Right atrium auricular region (tissue), 2 donors: ENCODE data around the gene MPP7. TPM values are rescaled to one million over a fixed set of nuclear protein-coding genes. Genes with fewer than 3 reads are reported as not detected.

Experiments used
- DNase-seq: peaks from one replicate; pipeline ENCODE4 v3.0.0-alpha.2; 2019; ENCODE audit warnings: low spot score
- H3K27ac ChIP-seq, 2 donors: fragments of 200-600 bp; sonication (generic); 1 replicate in 1 of 2; 2 replicates in 1 of 2; pipeline ENCODE4 v1.5.1; 2016 to 2019
- H3K27me3 ChIP-seq, 2 donors: fragments of 200-600 bp; sonication (generic); one replicate each; pipeline versions ENCODE4 v1.5.1 to v1.6.0; 2017 to 2019
- H3K36me3 ChIP-seq: fragments of 200-600 bp; sonication (generic); one replicate; pipeline ENCODE4 v1.5.1; 2016
- H3K4me1 ChIP-seq, 2 donors: fragments of 200-600 bp; sonication (generic); one replicate each; pipeline versions ENCODE4 v1.5.1 to v1.6.0; 2017 to 2019
- H3K4me3 ChIP-seq, 2 donors: fragments of 200-600 bp; sonication (generic); 1 replicate in 1 of 2; 2 replicates in 1 of 2; pipeline ENCODE4 v1.5.1; 2017 to 2019; ENCODE audit warnings: mild to moderate bottlenecking in 1 of 2, moderate library complexity in 1 of 2
- H3K9me3 ChIP-seq, 2 donors: fragments of 200-600 bp; sonication (generic); one replicate each; pipeline ENCODE4 v1.5.1; 2019
- total RNA-seq, 2 donors: library from RNA; depleted of rRNA; stranded (reverse); fragments of >200 nt; gene quantifications; one replicate each; pipeline ENCODE4 v1.1.0, GENCODE V29; 2016
- TF ChIP-seq, protein P1 (sequence below), 2 donors: fragments of 200-600 bp; sonication (generic); IDR thresholded peaks; one replicate each; pipeline ENCODE4 v1.5.1; 2019; ENCODE audit warnings: antibody characterized with exemption in 2 of 2

MPP7 gene
- total RNA-seq, 2 donors from 2014 or later = 7.6 to 8.9 TPM

DNA sequence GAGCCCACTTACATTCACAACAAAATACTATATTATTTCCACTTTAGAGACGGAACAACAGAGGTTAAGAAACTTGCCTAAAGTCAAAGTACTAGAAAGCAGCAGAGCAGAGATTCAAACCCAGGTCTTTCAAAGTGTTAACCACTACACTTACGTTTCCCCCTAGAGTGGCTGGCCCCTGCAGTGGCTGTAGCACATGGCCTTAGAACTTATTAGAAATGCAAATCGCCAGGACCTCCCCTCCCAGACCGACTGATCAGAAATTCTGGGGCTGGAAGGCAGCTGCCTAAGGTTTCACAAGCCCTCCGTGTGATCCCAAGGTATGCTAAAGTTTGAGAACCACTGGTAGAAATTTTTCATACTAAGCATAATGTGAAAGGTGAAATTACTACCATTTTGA lies 8.1 kb downstream of the MPP7 start:
- Histone ChIP-seq H3K4me3 (no peak overlapping the region), H3K27ac (peak overlapping the region; percentile 23 to 26), H3K27me3 (no peaks in the 10 kb centered on the region), H3K4me1 (peaks cover 0 to 10% of the 10 kb centered on the region in 2 donors), H3K9me3 (no peaks in the 10 kb centered on the region), H3K36me3 (no peaks in the 10 kb centered on the region)
- DNase-seq = no peak
- TF ChIP-seq, protein P1, sequence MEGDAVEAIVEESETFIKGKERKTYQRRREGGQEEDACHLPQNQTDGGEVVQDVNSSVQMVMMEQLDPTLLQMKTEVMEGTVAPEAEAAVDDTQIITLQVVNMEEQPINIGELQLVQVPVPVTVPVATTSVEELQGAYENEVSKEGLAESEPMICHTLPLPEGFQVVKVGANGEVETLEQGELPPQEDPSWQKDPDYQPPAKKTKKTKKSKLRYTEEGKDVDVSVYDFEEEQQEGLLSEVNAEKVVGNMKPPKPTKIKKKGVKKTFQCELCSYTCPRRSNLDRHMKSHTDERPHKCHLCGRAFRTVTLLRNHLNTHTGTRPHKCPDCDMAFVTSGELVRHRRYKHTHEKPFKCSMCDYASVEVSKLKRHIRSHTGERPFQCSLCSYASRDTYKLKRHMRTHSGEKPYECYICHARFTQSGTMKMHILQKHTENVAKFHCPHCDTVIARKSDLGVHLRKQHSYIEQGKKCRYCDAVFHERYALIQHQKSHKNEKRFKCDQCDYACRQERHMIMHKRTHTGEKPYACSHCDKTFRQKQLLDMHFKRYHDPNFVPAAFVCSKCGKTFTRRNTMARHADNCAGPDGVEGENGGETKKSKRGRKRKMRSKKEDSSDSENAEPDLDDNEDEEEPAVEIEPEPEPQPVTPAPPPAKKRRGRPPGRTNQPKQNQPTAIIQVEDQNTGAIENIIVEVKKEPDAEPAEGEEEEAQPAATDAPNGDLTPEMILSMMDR (IDR thresholded peaks at IDR 0.05) = no peak

GRCh38 chr10:28294169-28294532 lies 8.7 kb downstream of the MPP7 start:
- H3K4me3 ChIP-seq = no peak overlapping the region
- H3K27me3 ChIP-seq = no peaks in the 10 kb centered on the region
- TF ChIP-seq, protein P1 (IDR thresholded peaks at IDR 0.05) = no peak
- H3K27ac ChIP-seq = no peak overlapping the region
- DNase-seq = no peak
- peaks cover 0 to 10% of the 10 kb centered on the region in 2 donors for H3K4me1 ChIP-seq
- no peaks in the 10 kb centered on the region for H3K36me3 ChIP-seq
- H3K9me3 ChIP-seq = no peaks in the 10 kb centered on the region

GRCh38 chr10:28293236-28294168 lies 9.4 kb downstream of the MPP7 start:
- TF ChIP-seq, protein P1 (IDR thresholded peaks at IDR 0.05) = no peak
- H3K27ac ChIP-seq = no peak overlapping the region

DNA sequence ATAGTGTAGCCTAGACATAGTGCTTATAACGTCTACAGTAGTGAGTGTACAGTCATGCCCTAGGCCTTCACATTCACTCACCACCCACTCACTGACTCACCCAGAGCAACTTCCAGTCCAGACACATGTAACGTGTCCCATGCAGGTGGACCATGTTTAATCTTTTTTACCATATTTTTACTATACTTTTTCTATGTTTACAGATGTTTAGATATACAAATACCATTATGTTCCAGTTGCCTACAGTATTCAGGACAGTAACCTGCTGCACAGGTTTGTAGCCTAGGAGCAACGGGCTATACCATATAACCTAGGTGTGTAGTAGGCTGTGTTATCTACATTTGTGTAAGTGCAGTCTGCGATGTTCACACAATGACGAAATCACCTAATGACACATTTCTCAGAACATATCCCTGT lies 11.0 kb downstream of the MPP7 start:
- H3K9me3 ChIP-seq = no peaks in the 10 kb centered on the region
- H3K36me3 ChIP-seq = no peaks in the 10 kb centered on the region
- H3K4me1 ChIP-seq = peaks cover 0 to 10% of the 10 kb centered on the region in 2 donors
- H3K27me3 ChIP-seq = no peaks in the 10 kb centered on the region
- H3K4me3 ChIP-seq = no peak overlapping the region
- H3K27ac ChIP-seq = no peak overlapping the region
- DNase-seq = no peak
- TF ChIP-seq, protein P1 (IDR thresholded peaks at IDR 0.05) = no peak

More at GRCh38 chr10:28293236-28294168, 9.4 kb downstream of the MPP7 start:
- no peaks in the 10 kb centered on the region for H3K36me3 ChIP-seq
- H3K4me1 ChIP-seq = peaks cover 0 to 10% of the 10 kb centered on the region in 2 donors
- DNase-seq = no peak
- H3K4me3 ChIP-seq = no peak overlapping the region
- no peaks in the 10 kb centered on the region for H3K9me3 ChIP-seq
- no peaks in the 10 kb centered on the region for H3K27me3 ChIP-seq

DNA sequence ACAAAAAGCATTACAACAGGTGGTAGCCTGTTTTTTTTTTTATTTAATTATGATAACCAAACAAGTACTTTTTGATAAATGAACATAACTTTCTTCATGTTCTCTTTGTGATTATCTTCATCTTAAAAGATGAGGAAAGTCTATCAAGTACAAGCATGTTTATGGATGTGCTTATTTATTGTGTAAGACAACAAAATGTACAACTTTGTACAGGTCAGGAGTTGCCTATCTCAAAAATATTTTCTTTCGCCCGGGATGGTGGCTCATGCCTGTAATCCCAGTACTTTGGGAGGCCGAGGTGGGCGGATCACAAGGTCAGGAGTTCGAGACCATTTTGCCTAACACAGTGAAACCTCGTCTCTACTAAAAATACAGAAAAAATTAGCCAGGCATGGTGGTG lies 17.0 kb downstream of the MPP7 start:
- H3K36me3 ChIP-seq = no peaks in the 10 kb centered on the region
- H3K4me1 ChIP-seq = no peaks in the 10 kb centered on the region
- no peak overlapping the region for H3K4me3 ChIP-seq
- no peaks in the 10 kb centered on the region for H3K27me3 ChIP-seq
- no peak overlapping the region for H3K27ac ChIP-seq
- H3K9me3 ChIP-seq = no peaks in the 10 kb centered on the region
- TF ChIP-seq, protein P1 (IDR thresholded peaks at IDR 0.05) = no peak
- DNase-seq = no peak
